Globus pallidus (tissue), 1 donor: Measurements from ENCODE around the gene RIN2.

ENCODE experiments used
- DNase-seq: peaks from one replicate; pipeline ENCODE4 v3.0.0-alpha.2; 2015; ENCODE audit warnings: low spot score

The RIN2 gene

GRCh38 chr20:19765913-19766312 lies 7.9 kb downstream of the RIN2 start:
- DNase-seq = no peak

GRCh38 chr20:19767070-19767469 lies 9.0 kb downstream of the RIN2 start:
- no peak for DNase-seq

- DNase-seq = no peak
These were observed 10.3 kb downstream of the RIN2 start for GRCh38 chr20:19768325-19768842.

- no peak for DNase-seq
These were observed 11.4 kb downstream of the RIN2 start for GRCh38 chr20:19769507-19769906.

GRCh38 chr20:19770375-19770774 lies 12.3 kb downstream of the RIN2 start:
- no peak for DNase-seq

GRCh38 chr20:19771031-19771430 lies 13.0 kb downstream of the RIN2 start:
- no peak for DNase-seq

- DNase-seq = no peak
These were observed 15.4 kb downstream of the RIN2 start for GRCh38 chr20:19773471-19773870.

- DNase-seq = peak; percentile 88
These were observed 16.3 kb downstream of the RIN2 start for GRCh38 chr20:19774135-19774933.

- no peak for DNase-seq
These were observed 17.5 kb downstream of the RIN2 start for GRCh38 chr20:19775353-19776253.

GRCh38 chr20:19777315-19777714 lies 19.3 kb downstream of the RIN2 start:
- DNase-seq = no peak

GRCh38 chr20:19777981-19778380 lies 19.9 kb downstream of the RIN2 start:
- no peak for DNase-seq

- no peak for DNase-seq
These were observed 20.3 kb downstream of the RIN2 start for GRCh38 chr20:19778404-19778803.

- no peak for DNase-seq
These were observed 21.6 kb downstream of the RIN2 start for GRCh38 chr20:19779634-19780033.

- no peak for DNase-seq
These were observed 22.2 kb downstream of the RIN2 start for GRCh38 chr20:19780261-19780660.

GRCh38 chr20:19781235-19781634 lies 23.2 kb downstream of the RIN2 start:
- no peak for DNase-seq

- no peak for DNase-seq
These were observed 24.6 kb downstream of the RIN2 start for GRCh38 chr20:19782669-19783068.

GRCh38 chr20:19783966-19784401 lies 25.9 kb downstream of the RIN2 start:
- no peak for DNase-seq

GRCh38 chr20:19784511-19785172 lies 26.6 kb downstream of the RIN2 start:
- peak; percentile 90 for DNase-seq

GRCh38 chr20:19785173-19785982 lies 27.3 kb downstream of the RIN2 start:
- DNase-seq = no peak

- DNase-seq = no peak
These were observed 27.9 kb downstream of the RIN2 start for GRCh38 chr20:19785983-19786285.

- no peak for DNase-seq
These were observed 28.3 kb downstream of the RIN2 start for GRCh38 chr20:19786311-19786710.

- no peak for DNase-seq
These were observed 29.3 kb downstream of the RIN2 start for GRCh38 chr20:19787366-19787765.
